HG02970 (cell line): Measurements from ENCODE around the gene NEB.
A peak's percentile ranks its signal among the peaks of the same experiment; 100 is the strongest.

ENCODE experiments used
- ATAC-seq: cut with Tn5 transposase; IDR thresholded peaks from one replicate; pipeline ENCODE4 v1.9.1; 2021; ENCODE audit warnings: mild to moderate bottlenecking, moderate library complexity, moderate number of reproducible peaks; ENCODE audit not compliant: unreplicated experiment, low FRiP score

Gene NEB, protein sequence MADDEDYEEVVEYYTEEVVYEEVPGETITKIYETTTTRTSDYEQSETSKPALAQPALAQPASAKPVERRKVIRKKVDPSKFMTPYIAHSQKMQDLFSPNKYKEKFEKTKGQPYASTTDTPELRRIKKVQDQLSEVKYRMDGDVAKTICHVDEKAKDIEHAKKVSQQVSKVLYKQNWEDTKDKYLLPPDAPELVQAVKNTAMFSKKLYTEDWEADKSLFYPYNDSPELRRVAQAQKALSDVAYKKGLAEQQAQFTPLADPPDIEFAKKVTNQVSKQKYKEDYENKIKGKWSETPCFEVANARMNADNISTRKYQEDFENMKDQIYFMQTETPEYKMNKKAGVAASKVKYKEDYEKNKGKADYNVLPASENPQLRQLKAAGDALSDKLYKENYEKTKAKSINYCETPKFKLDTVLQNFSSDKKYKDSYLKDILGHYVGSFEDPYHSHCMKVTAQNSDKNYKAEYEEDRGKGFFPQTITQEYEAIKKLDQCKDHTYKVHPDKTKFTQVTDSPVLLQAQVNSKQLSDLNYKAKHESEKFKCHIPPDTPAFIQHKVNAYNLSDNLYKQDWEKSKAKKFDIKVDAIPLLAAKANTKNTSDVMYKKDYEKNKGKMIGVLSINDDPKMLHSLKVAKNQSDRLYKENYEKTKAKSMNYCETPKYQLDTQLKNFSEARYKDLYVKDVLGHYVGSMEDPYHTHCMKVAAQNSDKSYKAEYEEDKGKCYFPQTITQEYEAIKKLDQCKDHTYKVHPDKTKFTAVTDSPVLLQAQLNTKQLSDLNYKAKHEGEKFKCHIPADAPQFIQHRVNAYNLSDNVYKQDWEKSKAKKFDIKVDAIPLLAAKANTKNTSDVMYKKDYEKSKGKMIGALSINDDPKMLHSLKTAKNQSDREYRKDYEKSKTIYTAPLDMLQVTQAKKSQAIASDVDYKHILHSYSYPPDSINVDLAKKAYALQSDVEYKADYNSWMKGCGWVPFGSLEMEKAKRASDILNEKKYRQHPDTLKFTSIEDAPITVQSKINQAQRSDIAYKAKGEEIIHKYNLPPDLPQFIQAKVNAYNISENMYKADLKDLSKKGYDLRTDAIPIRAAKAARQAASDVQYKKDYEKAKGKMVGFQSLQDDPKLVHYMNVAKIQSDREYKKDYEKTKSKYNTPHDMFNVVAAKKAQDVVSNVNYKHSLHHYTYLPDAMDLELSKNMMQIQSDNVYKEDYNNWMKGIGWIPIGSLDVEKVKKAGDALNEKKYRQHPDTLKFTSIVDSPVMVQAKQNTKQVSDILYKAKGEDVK (N-terminal part only)

DNA sequence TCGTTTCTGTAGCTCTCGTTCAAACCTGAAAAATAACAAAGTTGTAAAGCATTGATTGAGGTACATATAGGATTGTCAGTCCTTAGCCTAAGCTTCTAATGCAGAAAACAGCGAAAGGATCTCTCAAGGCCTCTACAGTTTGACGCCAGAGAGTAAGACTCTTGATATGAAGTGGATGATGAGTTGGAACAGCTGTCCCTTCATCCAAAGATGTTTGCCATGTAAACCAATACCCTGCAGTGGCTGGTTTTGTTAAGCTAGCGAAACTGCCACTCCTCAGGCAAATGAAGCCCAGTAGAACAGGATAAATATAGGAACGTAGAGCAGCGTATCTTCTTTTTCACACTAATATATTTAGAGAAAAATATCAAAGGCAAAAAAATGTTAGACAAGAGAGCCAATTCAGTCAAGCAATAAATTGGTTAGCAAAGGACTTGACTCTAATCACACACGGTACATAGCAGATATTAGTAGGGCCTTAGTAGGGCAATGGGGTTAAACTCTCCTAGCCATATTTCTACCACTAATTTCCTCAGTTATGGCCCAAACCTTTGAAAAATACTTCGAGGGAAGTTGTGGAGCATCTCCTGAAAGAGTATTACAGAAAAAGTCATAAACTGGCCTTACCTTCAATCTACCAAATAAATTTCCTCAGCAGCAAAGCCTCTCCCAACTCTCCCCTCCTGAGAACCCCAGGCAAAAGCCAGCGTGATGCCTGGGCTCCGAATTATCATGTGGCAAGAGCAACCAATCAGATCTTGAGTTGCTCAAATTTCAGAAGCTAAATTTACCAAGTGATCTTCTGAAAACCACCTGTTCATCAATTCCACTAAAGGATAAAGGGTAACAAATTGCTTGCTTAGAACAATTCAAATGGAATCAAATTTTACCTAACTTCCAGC, at the start of gene NEB:
NEB (minus strand) TSS at position 706 of the 902 bp plus-strand sequence. CDS start 1,320 bp downstream, outside the sequence.
- no peak for ATAC-seq

DNA sequence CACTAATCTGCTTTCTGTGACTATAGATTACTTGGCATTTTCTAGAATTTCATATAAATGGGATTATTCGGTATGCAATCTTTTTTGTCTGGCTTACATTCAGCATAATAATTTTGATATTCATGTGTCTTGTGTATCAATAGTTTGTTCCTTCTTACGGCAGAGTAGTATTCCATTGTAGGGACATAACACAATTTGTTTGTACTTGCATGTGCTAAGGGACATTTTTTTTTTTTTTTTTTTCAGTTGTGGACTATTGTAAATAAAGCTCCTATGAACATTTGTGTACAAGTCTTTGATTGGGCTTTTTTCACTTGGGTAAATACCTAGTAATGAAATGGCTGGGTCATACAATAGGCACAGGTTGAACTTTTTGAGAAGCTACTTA, 48.9 kb upstream of the NEB start:
- no peak for ATAC-seq

DNA sequence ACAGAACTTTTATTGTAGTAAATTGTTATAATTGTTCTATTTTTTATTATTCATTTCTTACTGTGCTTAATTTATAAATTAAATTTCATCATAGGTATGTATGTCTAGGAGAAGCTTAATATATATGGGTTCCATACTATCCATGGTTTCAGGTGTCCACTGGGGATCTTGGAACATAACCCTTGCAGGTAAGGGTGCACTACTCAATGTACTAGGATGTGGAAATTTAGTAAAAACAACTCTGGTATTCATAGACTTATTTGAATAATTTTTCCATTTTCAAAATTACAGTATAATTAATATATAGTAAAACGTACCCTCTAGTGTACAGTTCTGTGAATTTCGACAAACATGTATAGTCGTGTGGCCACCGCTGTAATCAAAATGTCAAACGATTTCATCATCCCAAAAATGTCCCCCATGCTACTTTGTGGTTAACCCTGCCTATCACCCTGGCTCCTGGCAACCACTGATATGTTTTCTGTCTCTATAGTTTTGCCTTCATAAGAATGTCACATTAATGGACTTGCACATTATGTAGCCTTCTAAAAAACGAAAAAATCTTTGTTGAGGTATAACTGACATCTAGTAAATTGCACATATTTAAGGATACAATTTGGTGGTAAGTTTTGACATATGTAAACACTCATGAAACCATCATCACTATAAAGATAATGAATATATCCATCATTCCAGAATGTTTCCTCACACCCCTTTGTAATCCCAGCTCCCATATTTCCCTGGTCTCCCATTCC, 48.3 kb upstream of the NEB start:
- ATAC-seq = no peak

DNA sequence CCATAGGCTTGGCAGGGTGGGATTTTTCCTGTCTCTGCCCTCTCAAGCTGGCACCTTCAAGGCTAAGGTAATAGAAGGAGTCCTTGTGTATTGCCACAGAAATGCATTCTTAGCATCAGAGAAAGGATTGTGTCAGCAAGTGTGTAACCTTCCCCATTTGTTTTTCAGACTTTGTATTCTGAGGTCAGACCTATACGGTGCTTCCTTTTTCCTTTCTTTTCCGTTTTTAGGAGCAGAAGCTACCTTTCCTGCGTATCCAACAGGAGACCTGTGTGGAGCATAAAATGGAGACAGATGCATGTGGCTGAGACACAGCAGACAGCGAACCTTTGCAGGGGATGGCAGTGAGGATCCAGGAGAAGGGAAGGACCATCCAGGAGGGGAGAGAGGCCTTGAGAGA, 47.4 kb upstream of the NEB start:
- ATAC-seq = no peak

DNA sequence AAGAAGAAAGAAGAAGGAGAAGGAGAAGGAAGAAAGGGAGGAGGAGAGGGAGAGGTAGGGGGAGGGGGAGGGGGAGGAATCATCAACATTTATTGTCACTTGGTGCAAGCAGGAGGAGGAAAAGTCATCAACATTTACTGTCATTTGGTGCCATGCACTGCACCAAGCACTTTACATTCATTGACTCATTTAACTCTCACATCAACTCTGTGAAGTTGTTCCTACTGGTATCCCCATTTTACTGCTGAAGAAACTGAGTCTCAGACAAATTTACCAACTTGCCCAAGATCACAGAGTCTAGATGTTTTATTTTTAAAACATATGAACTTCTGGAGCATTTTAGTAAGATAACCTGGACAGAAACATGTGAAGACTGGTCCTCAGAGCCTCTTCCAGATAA, 46.7 kb upstream of the NEB start:
- ATAC-seq = no peak

DNA sequence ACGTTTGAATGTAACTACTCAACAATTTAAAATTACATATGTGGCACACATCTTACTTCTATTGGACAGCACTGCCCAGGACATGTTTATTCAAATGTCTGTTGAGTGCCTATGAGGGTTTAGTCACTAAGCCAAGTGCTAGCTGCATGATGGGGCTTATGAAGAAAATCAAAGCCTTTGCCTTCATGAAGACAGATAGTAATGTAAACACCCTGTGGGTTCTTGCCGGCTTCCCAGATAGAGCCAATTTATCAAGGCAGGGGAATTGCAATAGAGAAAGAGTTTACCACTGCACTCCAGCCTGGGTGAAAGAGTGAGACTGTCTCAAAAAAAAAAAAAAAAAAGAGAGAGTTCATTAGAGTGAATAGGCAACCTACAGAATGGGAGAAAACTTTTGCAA, 43.7 kb upstream of the NEB start:
- no peak for ATAC-seq

DNA sequence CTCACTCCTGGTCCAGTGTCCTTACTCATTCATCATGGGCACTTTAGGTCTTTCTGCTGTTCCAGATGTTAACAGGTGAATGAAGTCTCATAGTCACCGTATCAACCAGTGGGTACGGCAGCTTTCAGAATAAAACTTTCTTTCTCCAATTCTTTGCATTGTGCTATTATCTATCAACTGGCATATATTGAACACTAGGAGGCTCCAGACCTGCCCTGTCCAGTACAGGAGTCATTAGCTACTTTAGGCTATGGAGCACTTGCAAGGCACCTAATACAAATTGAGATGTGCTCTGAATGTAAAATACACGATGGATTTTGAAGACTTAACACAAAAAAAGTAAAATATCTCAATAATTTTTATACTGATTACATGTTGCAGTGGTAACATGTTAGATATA, 43.2 kb upstream of the NEB start:
- no peak for ATAC-seq

DNA sequence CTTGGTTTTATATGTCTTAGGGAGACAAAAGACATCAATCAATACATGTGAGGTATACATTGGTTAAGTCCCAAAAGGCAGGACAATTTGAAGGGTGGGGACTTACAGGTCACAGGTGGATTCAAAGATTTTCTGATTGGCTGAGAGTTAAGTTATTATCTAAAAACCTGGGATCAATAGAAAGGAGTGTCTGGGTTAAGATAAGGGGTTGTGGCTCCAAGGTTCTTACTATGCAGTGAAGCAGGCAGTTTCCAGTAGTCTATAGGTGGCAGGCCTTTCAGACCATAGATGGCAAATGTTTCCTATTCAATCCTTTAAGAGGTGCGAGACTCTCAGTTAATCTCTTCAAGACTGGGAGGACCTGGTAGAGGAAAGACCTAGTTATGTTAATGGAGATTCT, 42.1 kb upstream of the NEB start:
- ATAC-seq = no peak

DNA sequence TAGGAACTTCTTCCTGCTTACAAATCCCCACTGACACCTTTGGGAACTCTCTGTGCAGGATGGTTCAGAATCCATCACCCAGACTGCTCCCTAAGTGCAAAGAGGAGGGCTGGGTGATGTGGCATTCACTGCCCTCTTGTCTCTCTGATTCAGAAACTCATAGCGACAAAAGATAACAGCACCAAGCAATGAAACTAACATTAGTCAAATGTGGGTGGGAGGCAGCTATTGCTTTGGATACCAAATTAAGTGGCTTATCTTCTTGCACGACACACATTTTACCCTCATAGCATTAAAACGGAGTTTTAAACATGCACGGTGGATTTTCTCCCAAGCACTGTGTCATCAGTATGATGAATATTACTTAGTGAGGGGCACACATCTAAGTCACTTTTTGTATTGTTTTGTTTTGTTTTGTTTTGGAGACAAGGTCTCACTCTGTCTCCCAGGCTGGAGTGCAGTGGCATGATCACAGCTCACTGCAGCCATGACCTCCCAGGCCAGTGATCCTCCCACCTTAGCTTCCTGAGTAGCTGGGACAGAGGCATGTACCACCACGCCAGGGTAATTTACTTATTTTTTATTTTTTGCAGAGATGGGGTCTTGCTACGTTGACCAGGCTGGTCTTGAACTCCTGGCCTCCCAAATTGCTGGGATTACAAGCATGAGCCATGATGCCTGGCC, 40.9 kb upstream of the NEB start:
- ATAC-seq = no peak

DNA sequence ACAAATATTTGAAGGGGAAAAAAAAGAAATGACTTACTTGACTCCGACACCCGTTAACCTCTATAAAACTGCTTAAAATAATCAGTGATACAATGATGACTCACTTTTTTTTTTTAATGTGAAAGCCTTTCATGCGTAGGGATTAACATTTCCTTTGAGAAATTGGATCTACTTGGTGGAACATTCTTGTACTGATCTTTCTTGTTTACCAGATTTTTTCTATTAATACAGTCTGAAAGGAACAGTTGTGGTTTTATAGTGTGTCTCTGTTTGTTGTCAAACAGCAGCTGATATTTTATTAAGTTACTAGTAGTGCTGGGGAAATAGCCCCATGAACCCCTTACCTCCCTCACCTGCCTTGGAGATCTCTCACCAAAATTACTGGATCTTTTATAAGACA, 40.2 kb upstream of the NEB start:
- no peak for ATAC-seq

DNA sequence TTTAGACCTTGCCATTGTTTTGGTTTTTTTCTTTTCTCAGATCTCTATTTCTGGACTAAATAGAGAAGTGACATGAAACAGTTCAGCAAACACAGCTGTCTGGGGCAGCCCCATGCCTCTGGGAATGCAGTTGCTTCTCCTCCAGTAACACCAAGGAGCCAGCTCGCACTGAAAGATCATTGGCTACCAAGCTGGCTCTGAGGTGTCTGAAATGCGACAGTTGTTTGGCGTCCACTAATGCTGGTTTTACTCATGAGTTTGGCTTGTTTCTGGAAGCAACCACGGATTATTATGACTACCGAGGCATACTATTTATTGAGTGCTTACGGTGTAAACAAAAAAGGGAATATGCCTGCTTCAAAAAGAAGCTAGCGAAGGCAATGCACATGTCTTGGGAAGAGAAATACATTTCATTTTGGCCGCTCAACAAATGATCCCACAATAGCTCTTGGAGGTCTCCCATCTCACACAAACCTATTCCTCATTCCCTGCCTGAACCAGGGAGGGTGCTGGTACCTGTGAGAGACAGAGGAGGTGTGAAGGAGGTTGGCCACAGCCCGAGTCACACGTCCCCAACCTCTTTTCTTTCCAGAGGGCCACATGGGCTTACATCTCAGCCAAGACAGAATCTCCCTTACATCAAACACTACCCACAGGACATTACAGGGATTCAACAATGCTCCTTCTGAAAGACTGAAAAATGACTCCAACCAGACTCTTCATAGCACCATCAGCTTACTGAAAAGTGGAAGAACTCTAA, 37.5 kb upstream of the NEB start:
- peak; percentile 95 for ATAC-seq

DNA sequence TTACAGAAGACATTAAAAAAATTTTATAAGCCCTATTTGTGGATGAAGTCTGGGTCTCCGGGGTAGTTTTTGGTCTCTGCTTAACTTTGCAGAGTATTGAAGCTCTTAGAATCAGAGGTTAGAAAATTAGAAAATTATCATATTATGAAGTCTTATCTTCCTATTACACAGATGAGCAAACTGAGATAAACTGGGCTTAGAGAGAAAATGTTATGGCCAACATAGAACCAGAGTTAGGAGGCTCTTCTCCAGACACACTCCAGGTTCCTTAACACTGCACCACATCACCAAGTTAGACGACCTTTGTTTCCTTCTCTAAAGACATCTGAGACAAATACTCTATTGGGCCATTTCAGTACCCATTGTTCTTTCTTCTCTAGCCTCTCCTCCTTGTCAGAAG, 36.7 kb upstream of the NEB start:
- peak; percentile 15 for ATAC-seq

DNA sequence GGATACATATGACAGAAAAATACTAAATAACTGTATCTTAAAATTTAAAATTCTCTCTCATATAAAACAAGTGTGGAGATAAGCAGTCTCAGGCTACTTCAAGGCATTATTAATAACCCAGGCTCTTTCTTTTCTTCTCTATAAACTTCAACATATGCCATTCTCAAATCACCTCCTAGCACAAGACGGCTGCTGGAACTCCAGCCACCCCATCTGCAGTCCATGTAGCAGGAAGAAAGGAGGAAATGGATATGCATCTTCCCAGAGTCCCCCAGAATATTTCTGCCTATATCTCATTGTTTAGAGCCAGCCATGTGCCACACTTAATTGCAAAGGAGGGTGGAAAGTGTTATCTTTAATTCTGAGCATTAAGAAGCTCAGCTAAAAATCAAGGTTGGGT, 35.3 kb upstream of the NEB start:
- ATAC-seq = no peak

DNA sequence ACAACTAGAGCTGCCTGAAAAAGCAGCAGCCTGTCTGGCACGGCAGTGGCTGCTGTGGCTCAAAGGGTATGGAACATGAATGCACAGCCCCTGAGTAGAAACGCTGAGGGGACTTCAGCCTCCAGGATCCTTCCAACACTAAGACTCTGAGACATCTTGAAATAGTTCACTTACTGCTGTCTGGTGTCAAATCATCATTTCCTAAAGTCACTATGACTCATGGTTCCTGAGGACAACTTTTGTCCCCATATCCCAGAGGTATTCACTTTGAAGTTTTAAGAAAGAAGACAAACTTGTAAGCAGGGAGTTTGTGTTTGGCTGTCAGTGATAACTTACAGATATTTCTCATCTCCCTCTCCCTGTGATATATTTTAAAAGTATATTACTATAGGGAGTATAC, 33.3 kb upstream of the NEB start:
- ATAC-seq = no peak

DNA sequence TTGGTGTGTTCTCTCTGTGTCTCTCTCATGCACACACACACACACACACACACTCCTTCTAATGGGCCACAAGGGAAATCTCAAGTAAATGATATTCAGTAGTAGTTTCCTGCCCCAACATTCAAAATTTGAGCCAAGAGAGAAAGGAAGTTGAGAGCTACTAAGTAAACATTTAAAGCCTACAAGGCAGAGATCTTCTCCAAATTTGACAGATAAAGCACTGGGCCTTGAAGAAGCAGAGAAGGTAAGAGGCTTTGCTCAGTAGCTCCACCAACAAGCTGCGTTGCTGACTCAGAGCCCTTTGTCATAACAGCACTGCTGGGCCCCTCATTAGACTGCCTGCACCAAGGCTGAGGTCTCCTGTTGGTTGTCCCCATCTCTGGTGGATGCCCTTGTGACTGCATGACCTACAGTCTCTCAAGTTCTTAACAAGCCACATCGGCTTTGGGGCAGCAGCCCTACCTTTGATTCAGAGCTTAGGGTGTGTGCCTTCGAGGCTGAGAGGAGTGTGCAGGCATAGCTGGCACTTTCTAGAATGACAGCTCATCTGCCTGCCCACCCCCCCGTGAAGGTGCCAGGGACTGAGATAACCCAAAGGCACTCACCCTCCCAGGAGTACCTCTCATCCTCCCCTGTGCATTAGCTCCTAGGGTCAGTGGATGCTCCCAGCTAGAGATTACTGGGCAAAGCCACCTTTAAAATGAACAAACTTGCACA, 32.3 kb upstream of the NEB start:
- ATAC-seq = peak; percentile 45

DNA sequence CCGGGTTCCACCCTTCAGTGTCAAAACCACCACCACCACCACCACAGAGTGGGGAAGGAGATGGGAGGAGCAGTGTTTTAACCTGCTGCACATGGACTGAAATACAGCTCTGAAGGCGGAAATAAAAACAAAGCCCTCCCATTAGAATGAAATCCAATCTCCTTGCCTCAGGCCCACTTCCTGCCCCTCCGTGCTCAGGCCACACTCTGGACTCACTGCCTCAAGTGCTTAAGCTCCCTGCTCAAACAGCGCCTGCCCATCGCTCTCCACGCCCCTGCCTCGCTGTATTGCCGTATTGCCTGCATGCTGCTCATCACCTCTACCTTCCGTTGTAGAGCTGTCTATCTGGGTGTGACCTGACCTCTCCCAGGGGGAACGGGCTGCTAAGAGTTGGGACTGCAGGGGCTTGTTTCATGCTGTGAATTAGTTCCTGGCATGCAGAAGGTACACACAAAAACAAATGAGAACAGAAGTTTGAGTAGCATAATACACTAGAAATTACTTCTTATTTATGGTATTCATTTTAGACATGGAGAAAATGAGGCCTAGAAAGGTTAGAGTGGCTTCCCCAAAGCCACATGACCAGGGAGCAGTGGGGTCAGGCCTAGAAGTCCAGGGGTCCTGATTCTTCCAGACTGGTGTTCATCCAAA, 31.6 kb upstream of the NEB start:
- no peak for ATAC-seq

DNA sequence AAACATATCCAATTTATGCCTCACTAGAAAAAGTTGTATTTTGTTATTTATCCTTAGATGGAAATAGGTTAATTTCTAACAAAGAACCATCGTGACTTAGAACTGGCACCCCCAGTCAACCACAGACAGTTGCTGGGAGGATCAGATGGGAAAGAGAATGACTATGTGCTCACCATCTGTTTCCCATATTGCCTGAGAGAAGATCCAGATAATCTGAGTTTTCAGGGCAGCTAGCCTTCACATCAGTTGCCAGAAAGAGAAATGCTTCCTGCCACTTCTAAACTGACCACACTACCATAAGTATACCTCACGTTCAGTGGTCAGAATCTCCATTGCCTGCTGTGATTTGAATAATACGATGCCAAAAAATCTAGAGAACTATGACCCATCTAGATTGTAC, 28.4 kb upstream of the NEB start:
- ATAC-seq = no peak
